HepG2 (cell line): ENCODE results near the gene POLRMT. TPM values are rescaled to one million over a fixed set of nuclear protein-coding genes. Genes with fewer than 3 reads are reported as not detected.

Experiments used
- ATAC-seq: fragments of 200-7000 bp; cut with Tn5 transposase; 3 replicates; pipeline ENCODE4 v1.9.1; 2020; ENCODE audit warnings: mild to moderate bottlenecking, moderate library complexity
- BruUV-seq: library from RNA; stranded (reverse); fragments of 400-500 nt; replicated peaks from 2 replicates; lab custom pipeline; 2021; lab: Mats Ljungman, UMichigan
- CTCF ChIA-PET: fragments of 300-600 bp; formaldehyde crosslinking; extraction: SDS; loops from one replicate; lab custom pipeline; 2021; ENCODE audit warnings: low total read pairs, inconsistent platforms, low intra/inter-chr PET ratio; lab: Yijun Ruan, JAX
- POLR2A ChIA-PET: fragments of 350-600 bp; sonication (Branson Sonifier 250); formaldehyde crosslinking; loops from one replicate; lab custom pipeline; 2020; ENCODE audit warnings: antibody characterized with exemption, inconsistent platforms; lab: Yijun Ruan, JAX
- DNase-seq: peaks from one replicate; pipeline ENCODE4 v3.0.0-alpha.2; 2015; ENCODE audit warnings: low spot score
- FAIRE-seq: peaks from 3 replicates; lab custom pipeline; 2011; peaks lifted over from hg19 to GRCh38; lab: Jason Lieb, UNC
- H2AFZ ChIP-seq: one replicate; pipeline ENCODE4 v1.6.1; 2011; ENCODE audit warnings: low read length, inconsistent platforms
- H3K27ac ChIP-seq: fragments of 300-600 bp; 3 replicates; pipeline ENCODE4 v1.8.0; 2011; ENCODE audit warnings: mixed run types, mild to moderate bottlenecking, mixed read lengths, low read length, inconsistent platforms; ENCODE audit not compliant: insufficient read depth; ENCODE audit errors: extremely low read length
- H3K27me3 ChIP-seq, 2 experiments: fragments of 200-600 bp in 1 of 2; 2 replicates in 1 of 2; 3 replicates in 1 of 2; pipeline versions ENCODE4 v1.6.0 to v1.8.0; 2011; ENCODE audit warnings: low read length in 2 of 2, mild to moderate bottlenecking in 2 of 2, moderate library complexity in 2 of 2, inconsistent platforms in 1 of 2; ENCODE audit not compliant: insufficient read depth in 2 of 2, control insufficient read depth in 1 of 2
- H3K36me3 ChIP-seq, 2 experiments: fragments of 200-600 bp in 1 of 2; replicated peaks in 1 of 2; 2 replicates in 1 of 2; 3 replicates in 1 of 2; pipeline versions ENCODE4 v1.5.1 to v1.8.0; 2011; ENCODE audit warnings: low read length in 2 of 2, inconsistent platforms in 1 of 2; ENCODE audit not compliant: insufficient read depth in 2 of 2, control insufficient read depth in 1 of 2
- H3K4me1 ChIP-seq: 2 replicates; pipeline ENCODE4 v1.5.1; 2012; ENCODE audit warnings: low read length, inconsistent platforms; ENCODE audit not compliant: insufficient read depth
- H3K4me2 ChIP-seq: 2 replicates; pipeline ENCODE4 v1.6.0; 2011; ENCODE audit warnings: low read depth, low read length, inconsistent platforms
- H3K4me3 ChIP-seq, 3 experiments: fragments of 200-600 bp in 1 of 3; sonication (generic), shearing (Covaris generic) in 1 of 3; replicated peaks in 1 of 3; 2 replicates each; pipeline ENCODE4 v1.5.1; 2011 to 2016; ENCODE audit warnings: low read length in 3 of 3, inconsistent platforms in 2 of 3, low read depth in 2 of 3, mild to moderate bottlenecking in 2 of 3, control low read depth in 1 of 3, mixed read lengths in 1 of 3; ENCODE audit not compliant: insufficient read depth in 1 of 3
- H3K79me2 ChIP-seq: one replicate; pipeline ENCODE4 v1.6.1; 2011; ENCODE audit warnings: low read length, inconsistent platforms; ENCODE audit not compliant: insufficient read depth
- H3K9ac ChIP-seq: 2 replicates; pipeline ENCODE4 v1.6.0; 2011; ENCODE audit warnings: mild to moderate bottlenecking, low read depth, low read length, inconsistent platforms; ENCODE audit not compliant: insufficient read depth
- H3K9me3 ChIP-seq: 2 replicates; pipeline ENCODE4 v1.5.1; 2012; ENCODE audit warnings: mild to moderate bottlenecking, low read length
- H4K20me1 ChIP-seq: 2 replicates; pipeline ENCODE4 v1.6.0; 2011; ENCODE audit warnings: inconsistent platforms, mild to moderate bottlenecking, low read length, moderate library complexity; ENCODE audit not compliant: insufficient read depth
- ATF7-NPFF ChIP-seq: sonication (generic); formaldehyde crosslinking; IDR thresholded peaks from 2 replicates; pipeline ENCODE4 v1.8.1; 2023; ENCODE audit warnings: mild to moderate bottlenecking, low read depth, missing genetic modification reagents, moderate library complexity
- RELA ChIP-seq: sonication (generic); formaldehyde crosslinking; IDR thresholded peaks from 2 replicates; pipeline ENCODE4 v1.4.0; 2020; ENCODE audit warnings: missing genetic modification reagents
- SP140L ChIP-seq: sonication (generic); formaldehyde crosslinking; IDR thresholded peaks from 2 replicates; pipeline ENCODE4 v1.4.0; 2020; ENCODE audit warnings: missing genetic modification reagents, borderline replicate concordance
- ZNF773 ChIP-seq: sonication (generic); formaldehyde crosslinking; IDR thresholded peaks from 2 replicates; pipeline ENCODE4 v1.4.0; 2020; ENCODE audit warnings: missing genetic modification reagents, borderline replicate concordance
- ZSCAN25 ChIP-seq: sonication (generic); formaldehyde crosslinking; IDR thresholded peaks from 2 replicates; pipeline ENCODE4 v1.8.0; 2022; ENCODE audit warnings: mild to moderate bottlenecking, missing genetic modification reagents
- ZSCAN9 ChIP-seq: IDR thresholded peaks from 2 replicates; pipeline ENCODE4 v1.6.1; 2016; ENCODE audit warnings: borderline replicate concordance
- WGBS: methylation state at CpG from one replicate; pipeline ENCODE4 v1.1.6; 2017; ENCODE audit warnings: low lambda C conversion rate; 5-methylcytosine and 5-hydroxymethylcytosine counted together
- in situ Hi-C: cut with HindIII; loops from 2 replicates; pipeline ENCODE4 v1.10.0; 2017; ENCODE audit warnings: low pct_unique_long_range_greater_than_20kb; ENCODE audit not compliant: extremely low pct_ligation_motif_present
- intact Hi-C: fragments of 100-400 bp; cut with micrococcal nuclease; formaldehyde crosslinking; loops from one replicate; pipeline ENCODE4 v1.10.0; 2022; ENCODE audit not compliant: unreplicated experiment
- polyA plus RNA-seq, 8 experiments: library from polyadenylated mRNA; depleted of rRNA in 3 of 8; stranded (reverse) in 7 of 8; unstranded in 1 of 8; fragments of >200 nt; fragmentation: Illumina TruSeq in 4 of 8; extraction: Trizol in 4 of 8; gene quantifications; 2 replicates each; pipeline versions ENCODE4 v1.2.1 to v1.2.3, GENCODE V29; 2011 to 2016; ENCODE audit warnings: low read depth in 4 of 8, missing spikeins in 1 of 8, mixed read lengths in 1 of 8; ENCODE audit not compliant: insufficient read depth in 1 of 8
- total RNA-seq, 5 experiments: library from RNA; depleted of rRNA; stranded (reverse); fragments of >200 nt; fragmentation: Illumina TruSeq; extraction: Trizol; gene quantifications; 2 replicates each; pipeline ENCODE4 v1.2.3, GENCODE V29; 2016; ENCODE audit warnings: low read depth in 1 of 5
- TF ChIP-seq, protein P1 (sequence below): sonication (generic); formaldehyde crosslinking; IDR thresholded peaks from 2 replicates; pipeline ENCODE4 v1.4.0; 2020; ENCODE audit warnings: missing genetic modification reagents
- TF ChIP-seq, protein P2 (sequence below), 2 experiments: fragments of 450-650 bp in 1 of 2; sonication (generic) in 1 of 2; formaldehyde crosslinking in 1 of 2; IDR thresholded peaks; 2 replicates each; pipeline versions ENCODE4 v1.6.1 to v1.8.0; 2016 to 2022; ENCODE audit warnings: antibody characterized with exemption in 1 of 2, mild to moderate bottlenecking in 1 of 2, missing genetic modification reagents in 1 of 2

The POLRMT gene
- total and polyA plus RNA-seq, 2 of the 13 experiments (the other 11 are each of a cell fraction or from before 2014, with no cell fraction given), result 78.0 to 101 TPM

DNA sequence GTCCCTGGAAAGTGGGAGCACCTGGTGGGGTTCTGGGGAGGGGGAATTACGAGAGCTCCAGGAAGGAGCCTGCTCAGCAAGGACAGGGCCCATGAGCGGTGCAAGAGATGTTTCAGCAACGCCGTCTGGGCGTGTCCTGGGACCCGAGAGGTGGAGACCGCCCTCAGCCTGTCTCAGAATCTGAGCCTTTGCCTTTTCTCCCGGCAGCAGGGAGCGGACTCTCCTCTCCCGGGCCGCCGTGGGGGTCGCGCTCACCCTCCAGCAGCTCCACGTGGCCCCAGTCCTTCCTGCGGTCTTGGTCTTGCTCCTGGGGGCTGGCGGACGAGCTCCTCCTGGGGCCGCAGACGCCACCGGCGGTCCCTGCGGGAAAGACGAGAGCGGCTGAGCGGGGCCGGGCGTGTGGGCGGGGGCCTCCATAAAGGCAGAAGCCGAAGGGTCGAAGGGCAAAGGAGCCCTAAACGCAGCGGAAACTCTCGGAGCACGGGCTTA is 714 bp downstream of the POLRMT start:
- Histone ChIP-seq H3K4me2 (peak overlapping the region; percentile 91), H3K27ac (peak overlapping the region; percentile 97), H4K20me1 (peaks cover 7% of the 10 kb centered on the region; the same call in 1 of the 2 replicates), H3K36me3 (peaks cover 3 to 22% of the 10 kb centered on the region in 2 experiments; a peak in 2 of 5 replicates), H3K4me3 (peak overlapping the region; percentile 91 to 98 (median 98)), H3K79me2 (peaks cover 30% of the 10 kb centered on the region), H3K9ac (peak overlapping the region; percentile 92), H3K9me3 (no peaks in the 10 kb centered on the region), H2AFZ (no peak overlapping the region), H3K27me3 (no peaks in the 10 kb centered on the region; a peak in 1 of 5 replicates), H3K4me1 (peaks cover 36% of the 10 kb centered on the region)
- intact Hi-C loops (no loop called here), in situ Hi-C loops (no loop called here)
- POLR2A ChIA-PET, result interaction anchor here (0.7 to 2.4 kb wide), 10 partner anchors 28 to 128 kb away, joined by 3 to 21 read pairs (median 4); partner anchors contain the start of genes CDC34 and RNF126
- FAIRE-seq, result peak; percentile 50
- peak; percentile 85 for ATAC-seq
- peak; percentile 67 for DNase-seq
- BruUV-seq, result no TSS peak
- WGBS, result 0% methylated on average over 19 of the region's 35 CpGs
- CTCF ChIA-PET, result interaction anchor here (1.0 kb wide), 1 partner anchor 44 kb away, joined by 3 read pairs; no protein-coding TSS in a partner anchor
- 0 out of 2 replicates have a peak, but pooled peaks have one; percentile 31 for TF ChIP-seq RELA (CRISPR knock-in tag)
- peak; percentile 14; the same call in 1 of the 2 replicates for TF ChIP-seq ZNF773
- TF ChIP-seq, protein P1, sequence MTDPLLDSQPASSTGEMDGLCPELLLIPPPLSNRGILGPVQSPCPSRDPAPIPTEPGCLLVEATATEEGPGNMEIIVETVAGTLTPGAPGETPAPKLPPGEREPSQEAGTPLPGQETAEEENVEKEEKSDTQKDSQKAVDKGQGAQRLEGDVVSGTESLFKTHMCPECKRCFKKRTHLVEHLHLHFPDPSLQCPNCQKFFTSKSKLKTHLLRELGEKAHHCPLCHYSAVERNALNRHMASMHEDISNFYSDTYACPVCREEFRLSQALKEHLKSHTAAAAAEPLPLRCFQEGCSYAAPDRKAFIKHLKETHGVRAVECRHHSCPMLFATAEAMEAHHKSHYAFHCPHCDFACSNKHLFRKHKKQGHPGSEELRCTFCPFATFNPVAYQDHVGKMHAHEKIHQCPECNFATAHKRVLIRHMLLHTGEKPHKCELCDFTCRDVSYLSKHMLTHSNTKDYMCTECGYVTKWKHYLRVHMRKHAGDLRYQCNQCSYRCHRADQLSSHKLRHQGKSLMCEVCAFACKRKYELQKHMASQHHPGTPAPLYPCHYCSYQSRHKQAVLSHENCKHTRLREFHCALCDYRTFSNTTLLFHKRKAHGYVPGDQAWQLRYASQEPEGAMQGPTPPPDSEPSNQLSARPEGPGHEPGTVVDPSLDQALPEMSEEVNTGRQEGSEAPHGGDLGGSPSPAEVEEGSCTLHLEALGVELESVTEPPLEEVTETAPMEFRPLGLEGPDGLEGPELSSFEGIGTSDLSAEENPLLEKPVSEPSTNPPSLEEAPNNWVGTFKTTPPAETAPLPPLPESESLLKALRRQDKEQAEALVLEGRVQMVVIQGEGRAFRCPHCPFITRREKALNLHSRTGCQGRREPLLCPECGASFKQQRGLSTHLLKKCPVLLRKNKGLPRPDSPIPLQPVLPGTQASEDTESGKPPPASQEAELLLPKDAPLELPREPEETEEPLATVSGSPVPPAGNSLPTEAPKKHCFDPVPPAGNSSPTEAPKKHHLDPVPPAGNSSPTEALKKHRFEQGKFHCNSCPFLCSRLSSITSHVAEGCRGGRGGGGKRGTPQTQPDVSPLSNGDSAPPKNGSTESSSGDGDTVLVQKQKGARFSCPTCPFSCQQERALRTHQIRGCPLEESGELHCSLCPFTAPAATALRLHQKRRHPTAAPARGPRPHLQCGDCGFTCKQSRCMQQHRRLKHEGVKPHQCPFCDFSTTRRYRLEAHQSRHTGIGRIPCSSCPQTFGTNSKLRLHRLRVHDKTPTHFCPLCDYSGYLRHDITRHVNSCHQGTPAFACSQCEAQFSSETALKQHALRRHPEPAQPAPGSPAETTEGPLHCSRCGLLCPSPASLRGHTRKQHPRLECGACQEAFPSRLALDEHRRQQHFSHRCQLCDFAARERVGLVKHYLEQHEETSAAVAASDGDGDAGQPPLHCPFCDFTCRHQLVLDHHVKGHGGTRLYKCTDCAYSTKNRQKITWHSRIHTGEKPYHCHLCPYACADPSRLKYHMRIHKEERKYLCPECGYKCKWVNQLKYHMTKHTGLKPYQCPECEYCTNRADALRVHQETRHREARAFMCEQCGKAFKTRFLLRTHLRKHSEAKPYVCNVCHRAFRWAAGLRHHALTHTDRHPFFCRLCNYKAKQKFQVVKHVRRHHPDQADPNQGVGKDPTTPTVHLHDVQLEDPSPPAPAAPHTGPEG (CRISPR knock-in tag), result no peak
- no peak for TF ChIP-seq ATF7-NPFF (CRISPR knock-in tag)
- TF ChIP-seq SP140L, result 0 out of 2 replicates have a peak, but pooled peaks have one; percentile 46
- TF ChIP-seq, protein P2, sequence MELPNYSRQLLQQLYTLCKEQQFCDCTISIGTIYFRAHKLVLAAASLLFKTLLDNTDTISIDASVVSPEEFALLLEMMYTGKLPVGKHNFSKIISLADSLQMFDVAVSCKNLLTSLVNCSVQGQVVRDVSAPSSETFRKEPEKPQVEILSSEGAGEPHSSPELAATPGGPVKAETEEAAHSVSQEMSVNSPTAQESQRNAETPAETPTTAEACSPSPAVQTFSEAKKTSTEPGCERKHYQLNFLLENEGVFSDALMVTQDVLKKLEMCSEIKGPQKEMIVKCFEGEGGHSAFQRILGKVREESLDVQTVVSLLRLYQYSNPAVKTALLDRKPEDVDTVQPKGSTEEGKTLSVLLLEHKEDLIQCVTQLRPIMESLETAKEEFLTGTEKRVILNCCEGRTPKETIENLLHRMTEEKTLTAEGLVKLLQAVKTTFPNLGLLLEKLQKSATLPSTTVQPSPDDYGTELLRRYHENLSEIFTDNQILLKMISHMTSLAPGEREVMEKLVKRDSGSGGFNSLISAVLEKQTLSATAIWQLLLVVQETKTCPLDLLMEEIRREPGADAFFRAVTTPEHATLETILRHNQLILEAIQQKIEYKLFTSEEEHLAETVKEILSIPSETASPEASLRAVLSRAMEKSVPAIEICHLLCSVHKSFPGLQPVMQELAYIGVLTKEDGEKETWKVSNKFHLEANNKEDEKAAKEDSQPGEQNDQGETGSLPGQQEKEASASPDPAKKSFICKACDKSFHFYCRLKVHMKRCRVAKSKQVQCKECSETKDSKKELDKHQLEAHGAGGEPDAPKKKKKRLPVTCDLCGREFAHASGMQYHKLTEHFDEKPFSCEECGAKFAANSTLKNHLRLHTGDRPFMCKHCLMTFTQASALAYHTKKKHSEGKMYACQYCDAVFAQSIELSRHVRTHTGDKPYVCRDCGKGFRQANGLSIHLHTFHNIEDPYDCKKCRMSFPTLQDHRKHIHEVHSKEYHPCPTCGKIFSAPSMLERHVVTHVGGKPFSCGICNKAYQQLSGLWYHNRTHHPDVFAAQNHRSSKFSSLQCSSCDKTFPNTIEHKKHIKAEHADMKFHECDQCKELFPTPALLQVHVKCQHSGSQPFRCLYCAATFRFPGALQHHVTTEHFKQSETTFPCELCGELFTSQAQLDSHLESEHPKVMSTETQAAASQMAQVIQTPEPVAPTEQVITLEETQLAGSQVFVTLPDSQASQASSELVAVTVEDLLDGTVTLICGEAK (IDR thresholded peaks at IDR 0.05), result no peak
- TF ChIP-seq, protein P2 (CRISPR knock-in tag; IDR thresholded peaks at IDR 0.05), result peak; percentile 24; the same call in 1 of the 2 replicates
- peak; percentile 26; the same call in 1 of the 2 replicates for TF ChIP-seq ZSCAN25 (CRISPR knock-in tag)
- 0 out of 2 replicates have a peak, but pooled peaks have one; percentile 14 for TF ChIP-seq ZSCAN9 (CRISPR knock-in tag)
